Naive thymus-derived CD8-positive, alpha-beta T cell (primary cell): ENCODE data around the gene LRRC74A. TPM values are rescaled to one million over a fixed set of nuclear protein-coding genes. Genes with fewer than 3 reads are reported as not detected.

Source experiments
- ATAC-seq, 2 donors: fragments of 150-1000 bp; cut with Tn5 transposase in 1 of 2; sonication (Bioruptor Pico), chemical (Tn5 transposase) in 1 of 2; 1 replicate in 1 of 2; 2 replicates in 1 of 2; pipeline ENCODE4 v1.10.0; 2021; ENCODE audit warnings: mild to moderate bottlenecking in 2 of 2, moderate library complexity in 2 of 2
- POLR2A ChIA-PET: fragments of 350-600 bp; sonication (Branson Sonifier 250); formaldehyde crosslinking; loops from one replicate; lab custom pipeline; 2021; ENCODE audit warnings: antibody characterized with exemption; lab: Charles Lee
- DNase-seq, 10 donors: peaks; one replicate each; pipeline versions ENCODE4 v3.0.0 to v3.0.0-alpha.2; 2020 to 2022
- H3K27ac Mint-ChIP-seq, 10 donors: one replicate each; pipeline ENCODE4 v1.8.0; 2020 to 2022; ENCODE audit warnings: mild to moderate bottlenecking in 10 of 10, mixed read lengths in 10 of 10, moderate library complexity in 4 of 10, inconsistent platforms in 1 of 10
- H3K27me3 Mint-ChIP-seq, 5 donors: one replicate each; pipeline ENCODE4 v1.8.0; 2021 to 2022; ENCODE audit warnings: mixed read lengths in 5 of 5
- H3K36me3 Mint-ChIP-seq, 3 donors: one replicate each; pipeline ENCODE4 v1.8.0; 2020 to 2022; ENCODE audit warnings: mixed read lengths in 3 of 3, mild to moderate bottlenecking in 2 of 3, inconsistent platforms in 1 of 3
- H3K4me1 Mint-ChIP-seq, 4 donors: one replicate each; pipeline ENCODE4 v1.8.0; 2021 to 2022; ENCODE audit warnings: mixed read lengths in 4 of 4
- H3K4me3 Mint-ChIP-seq, 10 donors: one replicate each; pipeline ENCODE4 v1.8.0; 2020 to 2022; ENCODE audit warnings: mild to moderate bottlenecking in 10 of 10, mixed read lengths in 10 of 10, moderate library complexity in 6 of 10, inconsistent platforms in 1 of 10
- H3K9me3 Mint-ChIP-seq, 9 donors: one replicate each; pipeline ENCODE4 v1.8.0; 2020 to 2022; ENCODE audit warnings: mixed read lengths in 9 of 9, mild to moderate bottlenecking in 3 of 9, inconsistent platforms in 1 of 9, moderate library complexity in 1 of 9
- polyA plus RNA-seq, 3 donors: library from polyadenylated mRNA; unstranded; fragments of 300-500 nt; fragmentation: Illumina TruSeq; gene quantifications; one replicate each; pipeline ENCODE4 v1.2.3, GENCODE V29; 2021
- total RNA-seq, 8 experiments: library from RNA in 2 of 8; stranded (reverse) in 2 of 8; gene quantifications; one replicate each; pipeline ENCODE4 v1.2.3 and lab custom pipeline; 2021 to 2026

The LRRC74A gene
- total and polyA plus RNA-seq, 5 experiments from 2014 or later, result 0.56 TPM; not detected in 4

- no peaks in the 10 kb centered on the region for H3K27me3 Mint-ChIP-seq
- ATAC-seq (no peak), DNase-seq (no peak)
- POLR2A ChIA-PET, result interaction anchor here (0.6 to 2.0 kb wide), 3 partner anchors 25 to 258 kb away, joined by 3 to 5 read pairs (median 5); no protein-coding TSS in a partner anchor
- H3K36me3 Mint-ChIP-seq, result peaks cover 0 to 31% (median 16%) of the 10 kb centered on the region in 3 donors
- peaks cover 24 to 55% (median 37%) of the 10 kb centered on the region in 4 donors for H3K4me1 Mint-ChIP-seq
- H3K4me3 Mint-ChIP-seq, result peak overlapping the region; percentile 86 to 97 (median 94)
- peak overlapping the region; percentile 69 to 98 (median 92) for H3K27ac Mint-ChIP-seq
- H3K9me3 Mint-ChIP-seq, result no peaks in the 10 kb centered on the region
Measured at GRCh38 chr14:76811561-76811960, 14.6 kb upstream of the LRRC74A start.

- H3K4me3 Mint-ChIP-seq, result peak overlapping the region; percentile 86 to 97 (median 94)
- H3K27ac Mint-ChIP-seq, result peak overlapping the region; percentile 80 to 98 (median 92)
- ATAC-seq (peak in 1 of 2 donors; percentile 6), DNase-seq (peak in 3 of 10 donors; percentile 5 to 23 (median 8))
- peaks cover 0 to 26% (median 16%) of the 10 kb centered on the region in 3 donors for H3K36me3 Mint-ChIP-seq
- no peaks in the 10 kb centered on the region for H3K9me3 Mint-ChIP-seq
- peaks cover 22 to 52% (median 34%) of the 10 kb centered on the region in 4 donors for H3K4me1 Mint-ChIP-seq
- POLR2A ChIA-PET, result interaction anchor here (0.5 to 2.0 kb wide), 7 partner anchors 24 to 1933 kb away, joined by 3 to 7 read pairs (median 5); partner anchors contain the start of genes GSTZ1, POMT2 and VASH1
- H3K27me3 Mint-ChIP-seq, result no peaks in the 10 kb centered on the region
Measured at GRCh38 chr14:76812093-76812421, 14.2 kb upstream of the LRRC74A start.

- peak; percentile 90 to 94 for ATAC-seq
- H3K27me3 Mint-ChIP-seq, result no peaks in the 10 kb centered on the region
- H3K4me3 Mint-ChIP-seq, result peak within 1 kb of the TSS; percentile 86 to 97 (median 94)
- H3K4me1 Mint-ChIP-seq, result peaks cover 21 to 47% (median 33%) of the 10 kb centered on the region in 4 donors
- H3K27ac Mint-ChIP-seq, result peak within 1 kb of the TSS; percentile 87 to 98 (median 96)
- DNase-seq, result peak; percentile 93 to 98 (median 96)
- POLR2A ChIA-PET, result interaction anchor here (0.5 to 2.0 kb wide), 10 partner anchors 8 to 1933 kb away, joined by 3 to 7 read pairs (median 4); partner anchors contain the start of genes GSTZ1, POMT2 and VASH1
- H3K36me3 Mint-ChIP-seq, result peaks cover 0 to 20% (median 10%) of the 10 kb centered on the region in 3 donors
- no peaks in the 10 kb centered on the region for H3K9me3 Mint-ChIP-seq
Measured at GRCh38 chr14:76812422-76813383, 13.5 kb upstream of the LRRC74A start, which contains the start of gene ANGEL1. Gene ANGEL1 (minus strand): TSS chr14:76812882. CDS start chr14:76812827, 55 bp downstream.

GRCh38 chr14:76814726-76815645 lies 11.2 kb upstream of the LRRC74A start:
- H3K27ac Mint-ChIP-seq, result no peak overlapping the region
- H3K4me1 Mint-ChIP-seq, result peaks cover 15 to 32% (median 24%) of the 10 kb centered on the region in 4 donors
- POLR2A ChIA-PET, result no interaction called here
- no peak for DNase-seq
- peaks cover 0 to 4% (median 2%) of the 10 kb centered on the region in 5 donors for H3K27me3 Mint-ChIP-seq
- peaks cover 0 to 2% (median 0%) of the 10 kb centered on the region in 3 donors for H3K36me3 Mint-ChIP-seq
- no peak overlapping the region for H3K4me3 Mint-ChIP-seq
- ATAC-seq, result no peak
- H3K9me3 Mint-ChIP-seq, result no peaks in the 10 kb centered on the region

GRCh38 chr14:76820700-76821099 lies 5.5 kb upstream of the LRRC74A start:
- Mint-ChIP-seq H3K4me3 (no peak overlapping the region), H3K36me3 (peaks cover 0 to 2% (median 0%) of the 10 kb centered on the region in 3 donors), H3K9me3 (no peaks in the 10 kb centered on the region), H3K27ac (no peak overlapping the region), H3K4me1 (no peaks in the 10 kb centered on the region), H3K27me3 (peaks cover 0 to 16% (median 9%) of the 10 kb centered on the region in 5 donors)
- DNase-seq, result no peak
- no peak for ATAC-seq
- POLR2A ChIA-PET, result interaction anchor here (0.6 kb wide), 1 partner anchor 8 kb away, joined by 3 read pairs; the partner anchor contains the start of gene ANGEL1

- H3K4me3 Mint-ChIP-seq, result no peak overlapping the region
- POLR2A ChIA-PET, result no interaction called here
- peaks cover 0 to 1% (median 0%) of the 10 kb centered on the region in 4 donors for H3K4me1 Mint-ChIP-seq
- H3K36me3 Mint-ChIP-seq, result peaks cover 0 to 4% (median 0%) of the 10 kb centered on the region in 3 donors
- peaks cover 0 to 3% (median 0%) of the 10 kb centered on the region in 9 donors for H3K9me3 Mint-ChIP-seq
- H3K27ac Mint-ChIP-seq, result peak overlapping the region in 1 of 10 donors; percentile 32
- ATAC-seq (no peak), DNase-seq (no peak)
- H3K27me3 Mint-ChIP-seq, result peaks cover 0 to 5% (median 2%) of the 10 kb centered on the region in 5 donors
Measured at GRCh38 chr14:76827696-76828296, 1.6 kb downstream of the LRRC74A start.

GRCh38 chr14:76828339-76829012 lies 2.3 kb downstream of the LRRC74A start:
- Mint-ChIP-seq H3K36me3 (peaks cover 0 to 3% (median 0%) of the 10 kb centered on the region in 3 donors), H3K9me3 (peaks cover 0 to 3% (median 0%) of the 10 kb centered on the region in 9 donors), H3K4me1 (peaks cover 0 to 1% (median 0%) of the 10 kb centered on the region in 4 donors)

GRCh38 chr14:76829013-76829365 lies 2.8 kb downstream of the LRRC74A start:
- Mint-ChIP-seq H3K27me3 (peaks cover 0 to 3% (median 2%) of the 10 kb centered on the region in 5 donors), H3K9me3 (peaks cover 0 to 3% (median 0%) of the 10 kb centered on the region in 9 donors), H3K27ac (no peak overlapping the region), H3K4me1 (peaks cover 0 to 1% (median 0%) of the 10 kb centered on the region in 4 donors), H3K4me3 (no peak overlapping the region), H3K36me3 (peaks cover 0 to 3% (median 0%) of the 10 kb centered on the region in 3 donors)
- POLR2A ChIA-PET, result no interaction called here
- no peak for DNase-seq
- no peak for ATAC-seq

More at GRCh38 chr14:76828339-76829012, 2.3 kb downstream of the LRRC74A start:
- no peak overlapping the region for H3K27ac Mint-ChIP-seq
- DNase-seq (no peak), ATAC-seq (no peak)
- no peak overlapping the region for H3K4me3 Mint-ChIP-seq
- H3K27me3 Mint-ChIP-seq, result peaks cover 0 to 3% (median 0%) of the 10 kb centered on the region in 5 donors
- POLR2A ChIA-PET, result no interaction called here

GRCh38 chr14:76829650-76830421 lies 3.6 kb downstream of the LRRC74A start:
- Mint-ChIP-seq H3K36me3 (peaks cover 0 to 3% (median 0%) of the 10 kb centered on the region in 3 donors), H3K27ac (no peak overlapping the region), H3K4me3 (no peak overlapping the region), H3K4me1 (peaks cover 0 to 1% (median 0%) of the 10 kb centered on the region in 4 donors), H3K9me3 (peaks cover 0 to 3% (median 0%) of the 10 kb centered on the region in 9 donors), H3K27me3 (peaks cover 0 to 11% (median 8%) of the 10 kb centered on the region in 5 donors)
- ATAC-seq (no peak), DNase-seq (no peak)
- POLR2A ChIA-PET, result no interaction called here

GRCh38 chr14:76830556-76830955 lies 4.3 kb downstream of the LRRC74A start:
- Mint-ChIP-seq H3K36me3 (peaks cover 0 to 3% (median 0%) of the 10 kb centered on the region in 3 donors), H3K27ac (no peak overlapping the region), H3K9me3 (peaks cover 0 to 3% (median 0%) of the 10 kb centered on the region in 9 donors), H3K4me3 (no peak overlapping the region), H3K27me3 (peaks cover 0 to 13% (median 8%) of the 10 kb centered on the region in 5 donors), H3K4me1 (peaks cover 0 to 1% (median 0%) of the 10 kb centered on the region in 4 donors)
- ATAC-seq, result no peak
- POLR2A ChIA-PET, result no interaction called here
- no peak for DNase-seq
